LNCaP clone FGC (cell line): ENCODE data around the gene NDUFB7.

Experiments used
- DNase-seq: peaks from one replicate; pipeline ENCODE4 v3.0.0-alpha.2; 2011; ENCODE audit warnings: low read depth
- H3K4me3 ChIP-seq: 2 replicates; pipeline ENCODE4 v1.5.1; 2011; ENCODE audit warnings: mild to moderate bottlenecking, low read depth, low read length, control low read depth
- CTCF ChIP-seq: IDR thresholded peaks from 2 replicates; pipeline ENCODE4 v1.5.1; 2012; ENCODE audit warnings: mild to moderate bottlenecking; ENCODE audit not compliant: control insufficient read depth, insufficient read depth; ENCODE audit errors: extremely low read depth

Gene NDUFB7

GRCh38 chr19:14563590-14563926 is 8.3 kb downstream of the NDUFB7 start:
- H3K4me3 ChIP-seq: no peak overlapping the region
- no peak for DNase-seq
- TF ChIP-seq CTCF: no peak

GRCh38 chr19:14562660-14563589 is 8.9 kb downstream of the NDUFB7 start:
- DNase-seq: no peak
- TF ChIP-seq CTCF: no peak
- H3K4me3 ChIP-seq: no peak overlapping the region

GRCh38 chr19:14561847-14562351 is 10.0 kb downstream of the NDUFB7 start:
- TF ChIP-seq CTCF: no peak
- DNase-seq: no peak
- no peak overlapping the region for H3K4me3 ChIP-seq

GRCh38 chr19:14561249-14561648 is 10.6 kb downstream of the NDUFB7 start:
- TF ChIP-seq CTCF: no peak
- H3K4me3 ChIP-seq: no peak overlapping the region
- no peak for DNase-seq

GRCh38 chr19:14560776-14561108 is 11.1 kb downstream of the NDUFB7 start:
- no peak for DNase-seq
- TF ChIP-seq CTCF: no peak
- no peak overlapping the region for H3K4me3 ChIP-seq

- TF ChIP-seq CTCF: no peak
- no peak overlapping the region for H3K4me3 ChIP-seq
- no peak for DNase-seq
These were observed 11.7 kb downstream of the NDUFB7 start for GRCh38 chr19:14559916-14560775.
